DMS114 treated with DMSO at 0.1 percent for 48 hours (cell line): ENCODE results near the gene RIIAD1.

Experiments
- DNase-seq: peaks from one replicate; lab custom pipeline; 2025; ENCODE audit not compliant: unreplicated experiment; lab: John Stamatoyannopoulos, UW

RIIAD1 gene

GRCh38 chr1:151710187-151710840 is 11.0 kb upstream of the RIIAD1 start:
- DNase-seq: no peak

- DNase-seq: no peak
These were observed 10.1 kb upstream of the RIIAD1 start for GRCh38 chr1:151711044-151711800.

DNA sequence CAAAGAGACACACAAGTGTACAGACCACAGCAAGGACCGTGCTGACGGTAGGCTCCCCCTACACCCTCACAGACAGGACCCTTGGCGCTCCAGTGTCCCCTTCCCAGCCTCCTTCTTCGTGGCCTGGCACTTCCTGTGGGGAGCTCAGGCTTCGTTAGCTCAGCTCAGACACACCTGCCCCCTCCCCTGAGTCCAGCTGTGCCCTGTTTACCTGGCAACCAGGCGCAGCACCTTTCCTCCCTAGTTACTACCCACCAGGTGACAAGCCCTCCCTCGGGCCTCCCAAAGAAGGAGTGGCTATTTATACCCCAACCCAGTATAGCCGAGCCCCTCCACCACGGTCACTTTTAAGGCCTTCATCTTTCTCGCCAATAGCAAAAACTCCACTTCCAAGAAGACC is 9.4 kb upstream of the RIIAD1 start:
- DNase-seq: no peak

- DNase-seq: no peak
These were observed 8.3 kb upstream of the RIIAD1 start for GRCh38 chr1:151713044-151713443.

- no peak for DNase-seq
These were observed 7.4 kb upstream of the RIIAD1 start for GRCh38 chr1:151713874-151714273.

DNA sequence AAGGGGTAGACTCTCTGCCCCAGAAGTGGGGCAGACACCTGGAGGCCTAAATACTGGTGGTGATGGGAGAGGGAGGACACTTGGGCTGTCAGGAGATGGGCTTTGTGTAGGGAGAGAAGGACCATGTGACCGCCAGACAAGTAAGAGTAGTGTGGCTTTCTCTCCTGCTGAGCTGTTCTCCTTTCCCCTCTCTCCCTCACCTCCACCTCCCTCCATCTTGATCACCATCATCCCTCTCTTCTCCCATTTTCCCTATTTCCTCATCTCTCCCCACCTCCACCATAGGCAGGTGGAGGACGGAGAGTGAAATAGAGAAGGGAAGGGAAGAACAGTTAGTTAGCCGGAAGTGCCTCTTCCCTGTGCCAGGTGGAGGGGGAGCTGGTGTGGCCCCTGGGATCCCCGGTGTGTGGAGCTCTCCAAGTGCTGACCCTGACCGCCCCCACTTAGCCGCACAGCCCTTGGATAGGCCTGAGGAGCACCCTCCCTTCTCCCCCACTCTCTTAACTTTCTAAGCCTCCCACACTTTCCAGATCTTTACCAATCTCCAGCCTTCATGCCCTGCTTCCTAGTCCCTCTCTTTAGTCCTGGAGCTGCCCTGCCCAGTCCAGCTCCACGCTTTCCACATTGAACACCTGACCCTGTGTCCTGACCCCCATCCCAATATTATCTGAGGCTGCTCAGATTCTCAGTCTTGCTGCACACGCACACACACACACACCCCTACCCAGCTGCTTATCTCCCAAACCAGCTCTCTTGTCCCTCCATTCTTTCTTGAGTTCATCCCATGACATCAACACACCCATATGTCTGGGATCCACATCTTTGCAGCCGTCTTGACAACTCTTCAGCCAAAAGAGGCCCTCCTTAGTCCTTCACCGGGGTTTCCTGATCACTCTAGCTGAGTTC is 6.2 kb upstream of the RIIAD1 start:
- no peak for DNase-seq

- no peak for DNase-seq
These were observed 5.5 kb upstream of the RIIAD1 start for GRCh38 chr1:151715726-151716404.

- DNase-seq: no peak
These were observed 4.9 kb upstream of the RIIAD1 start for GRCh38 chr1:151716405-151716762.

DNA sequence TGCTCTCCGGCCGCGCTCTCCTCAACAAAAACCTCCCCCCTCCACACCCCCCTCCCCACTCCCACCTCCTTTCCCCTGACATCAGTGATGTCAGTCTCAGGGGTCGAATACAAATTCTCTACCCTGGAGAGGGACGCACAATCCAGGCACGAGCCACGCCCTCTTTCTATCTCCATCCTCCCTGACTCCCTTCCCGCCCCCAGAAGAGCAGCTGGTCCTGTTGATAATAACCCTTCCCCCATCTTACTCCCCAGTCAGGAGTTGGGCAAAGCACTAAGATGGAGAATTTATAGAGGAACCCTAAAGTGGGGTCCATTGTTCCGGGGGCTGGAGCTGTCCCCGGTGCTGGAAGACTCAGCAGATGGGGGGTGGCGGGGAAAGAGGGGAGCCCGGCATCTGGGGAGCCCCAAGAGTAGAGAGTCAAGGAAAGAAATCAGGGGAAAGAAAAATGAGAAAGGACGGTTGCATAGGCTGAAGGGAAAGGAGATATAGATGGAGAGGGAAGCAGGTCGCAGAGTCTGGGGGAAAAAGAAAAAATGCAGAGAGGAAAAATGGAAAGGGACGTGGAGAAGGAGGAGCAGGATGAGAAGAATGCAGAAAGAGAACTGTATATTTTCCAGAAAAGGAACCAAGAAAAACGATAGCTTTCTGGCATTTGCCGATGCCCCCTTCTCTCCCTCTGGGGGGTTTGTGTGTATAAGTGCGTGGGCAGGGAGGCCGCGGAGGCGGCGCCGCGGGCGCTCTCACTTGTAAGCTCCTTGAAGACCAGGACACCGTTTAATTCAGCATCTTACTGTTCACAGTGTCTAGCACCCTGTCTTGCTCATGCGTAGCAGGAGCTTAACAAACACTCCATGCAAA is 4.3 kb upstream of the RIIAD1 start, which contains the start of gene CELF3:
CELF3 (minus strand) TSS at position 33 of the 861 bp plus-strand sequence. CDS start 783 bp downstream, outside the sequence.
- DNase-seq: no peak

DNA sequence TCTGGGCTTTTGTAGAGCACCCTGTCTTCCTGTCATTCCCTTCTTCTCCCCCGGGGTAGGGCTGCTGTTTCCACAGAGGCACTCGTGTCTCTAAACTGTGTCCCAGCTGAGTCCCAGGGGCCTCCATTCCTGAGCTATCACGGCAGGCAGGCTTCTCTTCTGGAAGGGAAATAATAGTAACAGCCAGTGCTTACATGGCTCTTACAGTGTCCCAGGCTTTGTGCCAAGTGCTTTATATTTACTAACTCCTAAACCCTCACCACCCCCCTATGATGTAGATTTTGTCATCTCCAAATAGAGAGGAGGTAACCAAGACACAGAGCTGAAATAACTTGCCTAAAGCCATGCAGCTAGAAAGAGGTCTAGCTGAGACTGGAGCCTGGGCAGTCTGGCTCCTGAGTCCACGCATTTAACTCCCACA is 3.3 kb upstream of the RIIAD1 start:
- DNase-seq: no peak

DNA sequence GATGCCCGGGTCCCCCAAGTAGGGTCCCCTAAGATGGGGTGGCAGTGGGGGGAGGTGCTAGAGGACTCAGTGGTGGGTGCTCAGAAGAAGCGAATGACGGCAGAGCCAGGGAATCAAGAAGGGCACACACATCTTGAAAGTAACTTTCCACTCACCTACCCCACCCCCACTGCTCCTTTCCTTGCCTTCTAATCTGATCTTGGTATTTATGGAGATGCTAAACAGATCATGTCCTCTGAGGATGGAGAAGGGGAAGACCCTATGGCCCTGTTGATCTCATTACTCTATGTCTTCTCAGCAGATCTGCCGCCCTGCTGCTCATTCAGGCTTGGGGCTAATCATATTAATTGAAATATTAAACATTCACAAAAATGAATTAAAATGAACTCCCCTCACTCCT is 2.7 kb upstream of the RIIAD1 start:
- DNase-seq: no peak

GRCh38 chr1:151720125-151720524 is 1.2 kb upstream of the RIIAD1 start:
- DNase-seq: no peak

DNA sequence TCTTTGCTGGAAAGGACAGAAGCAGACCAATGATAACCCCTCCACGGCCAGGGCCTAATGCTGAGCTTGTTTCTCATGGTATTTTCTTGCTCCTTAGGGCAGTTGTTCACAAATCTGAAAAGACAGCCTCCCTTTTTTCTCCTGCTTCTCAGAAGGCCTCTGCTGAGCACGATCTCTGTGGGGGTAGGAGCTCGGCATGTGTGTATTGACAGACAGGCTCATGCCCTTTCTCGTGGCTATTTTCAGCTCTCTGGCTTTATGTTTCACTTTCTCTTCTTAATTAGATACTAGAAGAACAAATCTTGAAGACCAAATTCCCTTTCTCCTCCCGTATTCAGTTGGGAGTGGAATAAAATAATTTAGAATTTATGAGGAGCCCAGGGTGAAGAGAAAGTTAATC is 768 bp upstream of the RIIAD1 start:
- no peak for DNase-seq

- no peak for DNase-seq
These were observed 627 bp downstream of the RIIAD1 start for GRCh38 chr1:151721788-151722510.

DNA sequence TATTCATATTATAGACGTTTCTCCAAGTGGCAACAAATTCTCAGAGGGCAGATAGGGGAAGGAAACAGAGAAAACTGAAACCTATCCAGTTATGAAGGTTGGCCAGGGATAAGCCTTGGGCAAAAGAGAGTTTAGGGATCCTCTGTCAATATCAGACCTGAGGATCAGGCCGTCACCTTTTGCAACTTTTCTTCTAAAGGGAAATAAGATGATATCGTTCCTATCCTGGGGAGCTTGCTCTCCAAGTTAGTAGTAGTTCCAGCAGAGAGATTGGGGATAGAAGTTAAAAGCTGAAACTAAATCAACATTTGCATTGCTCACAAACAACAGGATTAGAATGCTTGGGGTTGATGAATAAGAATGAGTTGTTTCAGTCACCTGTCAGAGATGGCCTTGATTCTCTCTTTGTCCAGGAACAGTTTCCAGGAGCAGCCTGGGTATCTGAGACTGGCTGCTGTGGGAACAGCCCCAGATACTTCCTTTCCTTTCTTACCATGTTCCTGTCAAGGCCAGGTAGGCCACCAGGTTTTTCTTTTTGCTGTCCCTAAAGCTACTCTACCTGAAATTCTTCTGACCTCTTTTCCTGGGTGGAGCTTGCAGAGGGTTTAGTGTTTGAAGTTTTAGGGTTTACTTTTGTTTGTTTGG is 2.5 kb downstream of the RIIAD1 start:
- DNase-seq: no peak

DNA sequence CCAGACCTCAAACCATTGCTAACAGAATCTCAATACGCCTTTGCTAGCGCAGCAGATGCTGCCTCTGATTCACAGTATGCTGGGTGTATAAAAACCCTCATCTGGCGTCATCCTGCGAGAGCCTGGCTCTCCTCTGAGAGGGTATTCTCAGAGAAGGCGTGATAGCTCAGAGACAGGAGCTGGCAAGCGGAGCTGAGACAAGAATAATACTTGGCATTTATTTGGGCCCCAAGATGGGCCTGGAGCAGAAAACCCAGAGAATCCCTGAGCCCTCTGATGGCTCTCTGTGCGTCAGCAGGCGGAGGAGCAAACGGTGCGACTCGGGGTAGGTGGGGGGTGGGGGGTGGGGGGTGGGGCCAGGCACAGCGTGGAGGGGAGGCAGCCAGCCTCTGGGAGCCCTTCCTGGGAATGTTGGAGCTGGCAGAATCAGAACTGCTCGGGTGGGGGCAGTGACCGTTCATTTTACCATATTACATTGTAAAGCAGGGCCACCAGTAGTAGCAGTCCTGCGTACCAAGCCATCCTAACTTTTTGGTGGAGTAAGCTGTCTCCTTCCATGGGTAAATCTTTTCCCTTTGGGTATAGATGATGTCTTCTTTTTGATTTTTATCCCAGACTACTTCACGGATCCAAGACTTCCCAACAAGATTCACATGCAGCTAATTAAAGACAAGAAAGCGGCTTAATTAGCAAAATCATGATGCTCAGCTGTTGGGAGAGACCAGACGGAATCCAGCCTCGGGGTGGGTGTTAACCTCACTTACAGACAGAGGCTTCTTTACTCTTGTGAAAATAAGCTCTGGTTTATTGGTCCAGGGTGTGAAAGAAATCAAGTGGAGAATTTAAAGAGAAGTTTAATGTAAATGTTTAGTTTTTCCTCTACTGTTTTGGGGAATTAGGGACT is 7.1 kb downstream of the RIIAD1 start:
- no peak for DNase-seq

GRCh38 chr1:151729157-151729965 is 8.0 kb downstream of the RIIAD1 start:
- no peak for DNase-seq
